Measurements from ENCODE around the gene MACROH2A2. TPM values are rescaled to one million over a fixed set of nuclear protein-coding genes. Genes with fewer than 3 reads are reported as not detected.

Gene MACROH2A2
- total and polyA plus RNA-seq, 2 of the 13 experiments (the other 11 are each of a cell fraction or from before 2014, with no cell fraction given), result 9.8 to 43.1 TPM

- TF ChIP-seq ZNF318 (CRISPR knock-in tag; IDR thresholded peaks at IDR 0.05) (0 out of 2 replicates have a peak, but pooled peaks have one; percentile 51), SRSF4 (IDR thresholded peaks at IDR 0.05; ENCODE audit: low read depth, low read length, poor library complexity, severe bottlenecking) (no peak), ZNF362 (CRISPR knock-in tag; IDR thresholded peaks at IDR 0.05; ENCODE audit: borderline replicate concordance) (peak; percentile 87), RXRB (CRISPR knock-in tag; IDR thresholded peaks at IDR 0.05; ENCODE audit: borderline replicate concordance) (peak; percentile 93), ZNF629 (CRISPR knock-in tag; conservative IDR thresholded peaks at IDR 0.05) (no peak), ZNF124 (CRISPR knock-in tag; IDR thresholded peaks at IDR 0.05) (0 out of 2 replicates have a peak, but pooled peaks have one; percentile 52), TARDBP (CRISPR knock-in tag; IDR thresholded peaks at IDR 0.05) (peak; percentile 61), ZNF230 (CRISPR knock-in tag; IDR thresholded peaks at IDR 0.05) (no peak)
Observed at GRCh38 chr10:70090951-70091350, 38.3 kb downstream of the MACROH2A2 start (continued).
